Skin of body (tissue), 2 donors: ENCODE results near the gene HES4. TPM values are rescaled to one million over a fixed set of nuclear protein-coding genes. Genes with fewer than 3 reads are reported as not detected.

Source experiments
- DNase-seq: peaks from one replicate; lab custom pipeline; 2025; lab: John Stamatoyannopoulos, UW
- total RNA-seq: library from RNA; depleted of rRNA; stranded (reverse); fragments of >200 nt; gene quantifications from one replicate; pipeline ENCODE4 v1.2.3, GENCODE V29; 2014

HES4 gene
- total RNA-seq, 1 donor from 2014 or later, result 12.5 TPM

- DNase-seq, result no peak
Observed at GRCh38 chr1:967466-968343, 32.2 kb downstream of the HES4 start.

DNA sequence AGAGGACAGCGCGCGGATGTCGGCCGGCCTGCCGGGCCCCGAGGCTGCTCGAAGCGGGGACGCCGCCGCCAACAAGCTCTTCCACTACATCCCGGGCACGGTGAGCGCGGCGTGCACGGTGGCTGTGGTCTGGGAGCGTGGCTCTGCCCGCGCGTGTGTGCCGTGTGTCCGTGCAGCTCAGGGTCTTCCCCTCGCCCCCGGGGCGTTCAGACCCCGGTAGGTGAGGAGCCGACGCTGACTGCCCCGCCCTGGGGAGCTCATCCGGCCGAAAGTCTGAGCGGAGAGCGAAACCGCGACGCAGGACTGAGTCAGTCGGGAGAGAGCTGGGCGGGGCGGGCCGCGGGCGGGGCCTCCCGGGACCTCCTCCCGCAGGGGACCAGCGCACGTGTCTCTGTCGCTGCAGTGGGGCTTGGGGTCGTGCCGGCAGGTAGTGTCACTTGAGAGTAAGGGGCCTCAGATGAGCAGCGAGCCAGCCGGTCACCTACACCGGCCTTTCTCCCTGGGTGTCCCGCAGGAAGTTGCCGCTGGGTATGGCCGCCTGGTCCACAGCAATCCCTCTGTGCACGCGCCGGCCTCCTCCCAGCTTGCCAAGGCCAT lies 33.1 kb downstream of the HES4 start:
- DNase-seq, result no peak

- DNase-seq, result no peak
Observed at GRCh38 chr1:966135-966703, 33.7 kb downstream of the HES4 start, which contains the start of gene PLEKHN1. Gene PLEKHN1, plus strand, starts transcription at chr1:966482. Its CDS starts 50 bp downstream, at chr1:966532.

DNA sequence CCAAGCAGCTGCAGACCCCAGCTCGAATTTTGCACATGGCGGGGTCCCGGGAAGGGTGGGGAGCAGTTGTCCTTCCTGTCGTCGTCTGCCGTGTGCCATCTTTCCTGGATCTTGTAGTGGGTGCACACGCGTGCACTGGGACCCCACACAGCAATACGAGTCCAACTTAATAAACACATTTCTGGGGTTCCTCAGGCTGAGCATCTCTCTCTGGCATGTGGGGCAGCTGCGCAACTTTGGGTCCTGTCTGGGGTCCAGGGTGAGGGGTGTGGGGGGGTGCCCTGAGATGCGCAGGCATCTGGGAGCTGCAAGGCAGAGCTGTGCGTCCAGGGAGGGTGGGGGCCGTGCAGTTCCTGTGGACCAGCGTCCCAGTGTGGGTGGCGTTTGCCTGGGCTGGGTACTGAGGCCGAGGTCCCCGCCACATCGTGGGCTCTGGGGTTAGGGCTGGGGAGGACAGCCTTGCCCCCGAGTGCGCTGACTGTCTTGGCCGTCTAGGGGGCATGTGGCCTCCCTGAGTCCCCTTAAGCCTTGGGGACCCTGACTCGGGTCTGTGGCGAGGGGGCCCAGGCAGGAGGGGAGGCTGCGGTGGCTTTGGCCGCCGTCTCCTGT lies 34.3 kb downstream of the HES4 start:
- no peak for DNase-seq

GRCh38 chr1:964691-965525 lies 35.0 kb downstream of the HES4 start:
- DNase-seq, result no peak

DNA sequence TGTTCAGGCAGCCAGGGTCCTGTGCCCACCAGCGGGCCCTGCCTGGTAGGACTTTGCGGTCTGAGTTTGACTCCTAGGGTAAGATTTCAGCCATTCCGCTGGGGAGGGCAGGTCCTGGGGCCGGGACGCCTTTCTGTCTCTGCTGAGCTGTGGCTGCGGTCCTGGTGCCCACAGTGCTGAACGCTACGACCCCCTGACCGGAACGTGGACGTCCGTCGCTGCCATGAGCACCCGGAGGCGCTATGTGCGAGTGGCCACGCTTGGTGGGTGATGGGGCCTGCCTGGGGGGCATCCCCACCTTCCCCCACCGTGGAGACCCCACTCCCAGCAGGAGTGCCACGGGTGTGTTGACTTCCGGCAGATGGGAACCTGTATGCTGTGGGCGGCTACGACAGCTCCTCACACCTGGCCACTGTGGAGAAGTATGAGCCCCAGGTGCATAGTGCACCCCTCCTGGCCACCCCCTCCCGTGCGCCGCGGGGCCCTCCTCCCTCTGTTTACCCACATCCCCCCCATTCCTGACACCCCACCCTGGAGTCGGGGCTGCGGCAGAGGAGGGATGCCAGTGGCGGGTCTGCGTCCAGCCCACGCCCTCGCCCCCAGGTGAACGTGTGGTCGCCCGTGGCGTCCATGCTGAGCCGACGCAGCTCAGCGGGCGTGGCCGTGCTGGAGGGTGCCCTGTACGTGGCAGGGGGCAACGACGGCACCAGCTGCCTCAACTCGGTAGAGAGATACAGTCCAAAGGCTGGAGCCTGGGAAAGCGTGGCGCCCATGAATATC lies 36.0 kb downstream of the HES4 start:
- DNase-seq, result no peak

DNA sequence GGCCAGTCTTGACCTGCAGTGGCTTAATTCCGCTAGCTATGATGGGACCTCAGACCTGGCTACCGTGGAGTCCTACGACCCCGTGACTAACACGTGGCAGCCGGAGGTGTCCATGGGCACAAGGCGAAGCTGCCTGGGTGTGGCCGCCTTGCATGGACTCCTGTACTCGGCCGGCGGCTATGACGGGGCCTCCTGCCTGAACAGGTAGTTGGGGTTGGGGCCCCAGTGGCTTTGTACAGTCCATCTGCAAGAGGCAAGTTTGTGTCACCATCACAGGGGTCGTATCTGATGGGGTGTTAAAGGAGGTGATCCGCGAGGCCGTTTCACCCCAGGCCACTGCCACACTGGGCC lies 36.6 kb downstream of the HES4 start:
- no peak for DNase-seq

DNA sequence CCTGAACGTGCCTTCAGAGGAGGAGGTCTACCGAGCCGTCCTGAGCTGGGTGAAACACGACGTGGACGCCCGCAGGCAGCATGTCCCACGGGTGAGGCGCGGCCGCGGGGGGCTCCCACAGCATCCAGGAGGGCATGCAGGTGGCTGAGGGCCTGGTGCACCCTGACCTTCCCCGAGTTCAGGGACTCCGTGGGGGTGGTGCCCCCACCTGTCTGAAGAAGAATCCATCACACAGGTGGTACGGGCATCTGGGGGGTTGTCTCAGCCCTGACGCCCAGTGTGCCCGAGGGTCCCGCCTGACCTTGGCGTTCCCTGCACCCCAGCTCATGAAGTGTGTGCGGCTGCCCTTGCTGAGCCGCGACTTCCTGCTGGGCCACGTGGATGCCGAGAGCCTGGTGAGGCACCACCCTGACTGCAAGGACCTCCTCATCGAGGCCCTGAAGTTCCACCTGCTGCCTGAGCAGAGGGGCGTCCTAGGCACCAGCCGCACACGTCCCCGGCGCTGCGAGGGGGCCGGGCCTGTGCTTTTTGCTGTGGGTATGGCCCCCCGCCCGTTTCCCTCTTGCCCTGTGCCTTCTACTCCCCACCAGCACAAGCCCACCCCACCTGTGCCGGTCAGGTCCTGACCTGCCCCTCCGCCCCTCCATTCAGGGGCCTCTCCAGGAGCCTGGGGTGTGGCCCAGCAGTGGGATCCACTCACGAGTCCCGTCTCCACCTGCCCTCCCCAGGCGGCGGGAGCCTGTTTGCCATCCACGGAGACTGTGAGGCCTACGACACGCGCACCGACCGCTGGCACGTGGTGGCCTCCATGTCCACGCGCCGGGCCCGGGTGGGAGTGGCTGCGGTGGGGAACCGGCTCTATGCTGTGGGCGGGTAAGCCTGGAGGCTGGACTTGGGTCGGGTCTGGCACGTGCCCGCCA lies 37.3 kb downstream of the HES4 start:
- no peak for DNase-seq

- DNase-seq, result no peak
Observed at GRCh38 chr1:961132-961669, 38.7 kb downstream of the HES4 start.

- DNase-seq, result no peak
Observed at GRCh38 chr1:960363-961131, 39.4 kb downstream of the HES4 start, which contains the start of gene KLHL17. Gene KLHL17, plus strand, starts transcription at chr1:960584. Its CDS starts 110 bp downstream, at chr1:960694.

- no peak for DNase-seq
Observed at GRCh38 chr1:959731-960362, 40.0 kb downstream of the HES4 start.

- peak; percentile 82 for DNase-seq
Observed at GRCh38 chr1:958823-959730, 40.8 kb downstream of the HES4 start, which contains the start of gene NOC2L. Gene NOC2L, minus strand, starts transcription at chr1:959256. Its CDS starts 16 bp downstream, at chr1:959240.

GRCh38 chr1:956636-957035 lies 43.3 kb downstream of the HES4 start:
- DNase-seq, result no peak

- no peak for DNase-seq
Observed at GRCh38 chr1:955474-955873, 44.4 kb downstream of the HES4 start.

GRCh38 chr1:954927-955326 lies 45.0 kb downstream of the HES4 start:
- DNase-seq, result no peak

- no peak for DNase-seq
Observed at GRCh38 chr1:953524-954320, 46.2 kb downstream of the HES4 start.
